AG04450 (cell line): Measurements from ENCODE around the gene RBP3. TPM values are rescaled to one million over a fixed set of nuclear protein-coding genes. Genes with fewer than 3 reads are reported as not detected.
A peak's percentile ranks its signal among the peaks of the same experiment; 100 is the strongest.

Experiments
- CTCF ChIA-PET: fragments of 300-600, 350-600 bp; formaldehyde crosslinking; extraction: SDS; loops from one replicate; lab custom pipeline; 2022; ENCODE audit warnings: antibody characterized with exemption, inconsistent platforms; lab: Charles Lee
- POLR2A ChIA-PET: fragments of 350-600 bp; formaldehyde crosslinking; extraction: SDS; loops from one replicate; lab custom pipeline; 2021; ENCODE audit warnings: antibody characterized with exemption, inconsistent platforms; lab: Yijun Ruan, JAX
- DNase-seq: peaks from one replicate; pipeline ENCODE4 v3.0.0-alpha.2; 2011; ENCODE audit warnings: low read depth, low spot score
- H3K27ac ChIP-seq: one replicate; pipeline ENCODE4 v1.5.1; 2012; ENCODE audit warnings: low read depth, low read length, control low read depth
- H3K27me3 ChIP-seq: one replicate; pipeline ENCODE4 v1.6.0; 2012; ENCODE audit warnings: low read length; ENCODE audit not compliant: control insufficient read depth, insufficient read depth
- H3K4me3 ChIP-seq: 2 replicates; pipeline ENCODE4 v1.5.1; 2011; ENCODE audit warnings: mild to moderate bottlenecking, low read depth, low read length, control low read depth
- H3K9me3 ChIP-seq: 2 replicates; pipeline ENCODE4 v1.5.1; 2012; ENCODE audit warnings: low read length; ENCODE audit not compliant: control insufficient read depth, insufficient read depth
- CTCF ChIP-seq: IDR thresholded peaks from 2 replicates; pipeline ENCODE4 v1.5.1; 2011; ENCODE audit warnings: low read depth, low read length, control low read depth, inconsistent platforms
- polyA minus RNA-seq: library from RNA; depleted of rRNA, polyadenylated mRNA; stranded (reverse); fragments of >200 nt; gene quantifications from 2 replicates; pipeline ENCODE4 v1.2.3, GENCODE V29; 2011; rRNA and poly(A)+ RNA removed
- polyA plus RNA-seq: library from polyadenylated mRNA; depleted of rRNA; stranded (reverse); fragments of >200 nt; gene quantifications from 2 replicates; pipeline ENCODE4 v1.2.3, GENCODE V29; 2011; rRNA removed

RBP3 gene
- polyA plus RNA-seq (not detected in 2 replicates), polyA minus RNA-seq (not detected in 2 replicates)

- no peaks in the 10 kb centered on the region; the same call in 1 of the 2 replicates for H3K9me3 ChIP-seq
- H3K27me3 ChIP-seq, result peaks cover 25% of the 10 kb centered on the region
- no peak within 1 kb of the TSS for H3K27ac ChIP-seq
- no peak for DNase-seq
- no peak within 1 kb of the TSS for H3K4me3 ChIP-seq
- CTCF ChIA-PET, result no interaction called here
- no peak for TF ChIP-seq CTCF
- POLR2A ChIA-PET, result no interaction called here
These were observed at the start of gene RBP3 for GRCh38 chr10:47348138-47348651. RBP3 (plus strand) TSS chr10:47348363; CDS start chr10:47348485, 122 bp downstream.

- ChIA-PET CTCF (interaction anchor here (0.7 to 1.4 kb wide), 2 partner anchors 251 to 274 kb away, joined by 4 to 5 read pairs; no protein-coding TSS in a partner anchor), POLR2A (no interaction called here)
- Histone ChIP-seq H3K9me3 (no peaks in the 10 kb centered on the region), H3K4me3 (no peak overlapping the region), H3K27me3 (peaks cover 75% of the 10 kb centered on the region), H3K27ac (no peak overlapping the region)
- no peak for DNase-seq
- TF ChIP-seq CTCF, result no peak
These were observed 49.4 kb upstream of the RBP3 start for GRCh38 chr10:47298715-47299114.

- H3K4me3 ChIP-seq, result peak within 1 kb of the TSS; percentile 34; the same call in 1 of the 2 replicates
- peaks cover 71% of the 10 kb centered on the region for H3K27me3 ChIP-seq
- ChIA-PET POLR2A (no interaction called here), CTCF (interaction anchor here (1.4 kb wide), 2 partner anchors 12 to 275 kb away, joined by 4 to 5 read pairs; no protein-coding TSS in a partner anchor)
- TF ChIP-seq CTCF, result no peak
- H3K27ac ChIP-seq, result no peak within 1 kb of the TSS
- no peak for DNase-seq
- no peaks in the 10 kb centered on the region for H3K9me3 ChIP-seq
These were observed 48.3 kb upstream of the RBP3 start, which contains the start of gene GDF10 for GRCh38 chr10:47299611-47300428. GDF10 (plus strand) TSS chr10:47300197; CDS start chr10:47300652, 455 bp downstream.

- Histone ChIP-seq H3K9me3 (no peaks in the 10 kb centered on the region), H3K4me3 (peak overlapping the region; percentile 34; the same call in 1 of the 2 replicates), H3K27ac (no peak overlapping the region), H3K27me3 (peaks cover 66% of the 10 kb centered on the region)
- CTCF ChIA-PET, result interaction anchor here (1.4 to 2.0 kb wide), 2 partner anchors 11 kb away, joined by 4 to 10 read pairs; no protein-coding TSS in a partner anchor
- DNase-seq, result no peak
- no peak for TF ChIP-seq CTCF
- POLR2A ChIA-PET, result no interaction called here
These were observed 47.7 kb upstream of the RBP3 start for GRCh38 chr10:47300429-47300931.

GRCh38 chr10:47301833-47302232 is 46.3 kb upstream of the RBP3 start:
- Histone ChIP-seq H3K27ac (no peak overlapping the region), H3K27me3 (peaks cover 62% of the 10 kb centered on the region), H3K4me3 (no peak overlapping the region), H3K9me3 (no peaks in the 10 kb centered on the region)
- TF ChIP-seq CTCF, result no peak
- DNase-seq, result no peak
- ChIA-PET POLR2A (no interaction called here), CTCF (interaction anchor here (2.0 kb wide), 1 partner anchor 10 kb away, joined by 10 read pairs; no protein-coding TSS in a partner anchor)
